HepG2 (cell line): ENCODE results near the gene UQCRC1. TPM values are rescaled to one million over a fixed set of nuclear protein-coding genes. Genes with fewer than 3 reads are reported as not detected.
A peak's percentile ranks its signal among the peaks of the same experiment; 100 is the strongest.

Experiments used
- SNRNP70 ChIP-seq: fragments of 200-400 bp; formaldehyde crosslinking; IDR thresholded peaks from 2 replicates; pipeline ENCODE4 v1.6.1; 2017; ENCODE audit warnings: mild to moderate bottlenecking, low read depth, low read length, moderate library complexity
- TCF12 ChIP-seq, 2 experiments: fragments of 450-650 bp in 1 of 2; sonication (generic) in 1 of 2; formaldehyde crosslinking in 1 of 2; IDR thresholded peaks; 2 replicates each; pipeline versions ENCODE4 v1.6.1 to v1.8.0; 2017 to 2022; ENCODE audit warnings: antibody characterized with exemption in 1 of 2, mild to moderate bottlenecking in 1 of 2, missing genetic modification reagents in 1 of 2, moderate library complexity in 1 of 2
- ZBTB38 ChIP-seq: sonication (generic); formaldehyde crosslinking; IDR thresholded peaks from 2 replicates; pipeline ENCODE4 v1.5.1; 2020; ENCODE audit warnings: mild to moderate bottlenecking, missing genetic modification reagents
- ZNF143 ChIP-seq: sonication (generic); formaldehyde crosslinking; IDR thresholded peaks from 2 replicates; pipeline ENCODE4 v1.4.0; 2020; ENCODE audit warnings: missing genetic modification reagents
- ZNF788 ChIP-seq: sonication (generic); formaldehyde crosslinking; IDR thresholded peaks from 2 replicates; pipeline ENCODE4 v1.5.0; 2020; ENCODE audit warnings: mild to moderate bottlenecking, missing genetic modification reagents, borderline replicate concordance
- polyA plus RNA-seq, 8 experiments: library from polyadenylated mRNA; depleted of rRNA in 3 of 8; stranded (reverse) in 7 of 8; unstranded in 1 of 8; fragments of >200 nt; fragmentation: Illumina TruSeq in 4 of 8; extraction: Trizol in 4 of 8; gene quantifications; 2 replicates each; pipeline versions ENCODE4 v1.2.1 to v1.2.3, GENCODE V29; 2011 to 2016; ENCODE audit warnings: low read depth in 4 of 8, missing spikeins in 1 of 8, mixed read lengths in 1 of 8; ENCODE audit not compliant: insufficient read depth in 1 of 8
- total RNA-seq, 5 experiments: library from RNA; depleted of rRNA; stranded (reverse); fragments of >200 nt; fragmentation: Illumina TruSeq; extraction: Trizol; gene quantifications; 2 replicates each; pipeline ENCODE4 v1.2.3, GENCODE V29; 2016; ENCODE audit warnings: low read depth in 1 of 5
- TF ChIP-seq, protein P1 (sequence below), 2 experiments: sonication (generic) in 1 of 2; formaldehyde crosslinking in 1 of 2; IDR thresholded peaks; 2 replicates each; pipeline versions ENCODE4 v1.6.1 to v1.9.0; 2014 to 2022; ENCODE audit warnings: antibody characterized with exemption in 1 of 2, borderline replicate concordance in 1 of 2, inconsistent platforms in 1 of 2, low read depth in 1 of 2, missing genetic modification reagents in 1 of 2
- TF ChIP-seq, protein P2 (sequence below): sonication (generic); formaldehyde crosslinking; IDR thresholded peaks from 2 replicates; pipeline ENCODE4 v1.4.0; 2020; ENCODE audit warnings: missing genetic modification reagents
- TF ChIP-seq, protein P3 (sequence below): sonication (generic); formaldehyde crosslinking; IDR thresholded peaks from 2 replicates; pipeline ENCODE4 v1.4.0; 2020; ENCODE audit warnings: missing genetic modification reagents, mild to moderate bottlenecking, borderline replicate concordance
- TF ChIP-seq, protein P4 (sequence below), 2 experiments: sonication (generic) in 1 of 2; formaldehyde crosslinking in 1 of 2; IDR thresholded peaks; 2 replicates each; pipeline versions ENCODE4 v1.4.0 to v1.6.1; 2018 to 2020; ENCODE audit warnings: missing genetic modification reagents in 2 of 2, borderline replicate concordance in 1 of 2, low read depth in 1 of 2, mild to moderate bottlenecking in 1 of 2, missing biosample characterization in 1 of 2

The UQCRC1 gene
- total and polyA plus RNA-seq, 2 of the 13 experiments (the other 11 are each of a cell fraction or from before 2014, with no cell fraction given) = 316 to 680 TPM

DNA sequence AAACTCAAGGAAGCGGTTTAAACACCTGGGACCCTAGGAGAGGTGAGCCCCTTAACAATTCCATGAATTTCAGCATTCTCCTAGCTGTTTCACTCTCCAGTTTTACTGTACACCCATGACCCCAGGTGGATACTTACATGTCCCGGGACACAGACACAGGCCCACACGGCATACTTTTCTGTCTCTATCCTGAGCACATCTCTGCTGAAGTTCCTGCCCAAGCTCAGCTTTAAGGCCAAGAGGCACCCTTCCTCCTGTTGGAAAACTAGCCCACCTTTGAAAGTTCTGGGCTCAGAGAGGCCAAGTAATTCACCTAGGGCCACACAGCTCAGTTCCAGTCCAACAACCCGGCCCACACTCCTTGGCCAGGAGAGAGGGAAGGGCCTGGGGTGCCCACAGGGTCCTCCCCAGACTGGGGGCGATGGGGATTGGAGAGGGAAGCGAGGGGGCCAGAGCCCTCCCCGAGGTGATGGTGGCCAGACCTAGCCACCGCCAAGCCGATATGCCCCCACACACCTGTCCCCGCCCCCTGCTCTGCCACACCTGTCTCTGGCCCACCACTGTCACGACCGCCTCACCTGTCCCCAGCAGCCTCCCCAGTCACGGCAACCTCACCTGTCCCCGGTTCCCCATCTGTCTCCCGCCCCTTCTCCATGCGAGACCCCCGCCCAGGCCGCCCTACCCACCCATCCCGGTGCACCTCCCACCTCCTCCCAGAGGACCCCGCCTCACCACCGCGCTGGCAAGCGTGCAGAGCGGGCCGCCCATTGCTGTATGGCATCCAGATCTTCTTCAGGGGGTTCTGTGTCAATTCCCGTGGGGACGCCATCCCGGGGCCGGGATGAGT is 53.3 kb downstream of the UQCRC1 start (continued):
- TF ChIP-seq, protein P1, sequence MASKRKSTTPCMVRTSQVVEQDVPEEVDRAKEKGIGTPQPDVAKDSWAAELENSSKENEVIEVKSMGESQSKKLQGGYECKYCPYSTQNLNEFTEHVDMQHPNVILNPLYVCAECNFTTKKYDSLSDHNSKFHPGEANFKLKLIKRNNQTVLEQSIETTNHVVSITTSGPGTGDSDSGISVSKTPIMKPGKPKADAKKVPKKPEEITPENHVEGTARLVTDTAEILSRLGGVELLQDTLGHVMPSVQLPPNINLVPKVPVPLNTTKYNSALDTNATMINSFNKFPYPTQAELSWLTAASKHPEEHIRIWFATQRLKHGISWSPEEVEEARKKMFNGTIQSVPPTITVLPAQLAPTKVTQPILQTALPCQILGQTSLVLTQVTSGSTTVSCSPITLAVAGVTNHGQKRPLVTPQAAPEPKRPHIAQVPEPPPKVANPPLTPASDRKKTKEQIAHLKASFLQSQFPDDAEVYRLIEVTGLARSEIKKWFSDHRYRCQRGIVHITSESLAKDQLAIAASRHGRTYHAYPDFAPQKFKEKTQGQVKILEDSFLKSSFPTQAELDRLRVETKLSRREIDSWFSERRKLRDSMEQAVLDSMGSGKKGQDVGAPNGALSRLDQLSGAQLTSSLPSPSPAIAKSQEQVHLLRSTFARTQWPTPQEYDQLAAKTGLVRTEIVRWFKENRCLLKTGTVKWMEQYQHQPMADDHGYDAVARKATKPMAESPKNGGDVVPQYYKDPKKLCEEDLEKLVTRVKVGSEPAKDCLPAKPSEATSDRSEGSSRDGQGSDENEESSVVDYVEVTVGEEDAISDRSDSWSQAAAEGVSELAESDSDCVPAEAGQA (IDR thresholded peaks at IDR 0.05; ENCODE audit: low read depth) = no peak
- TF ChIP-seq, protein P1 (CRISPR knock-in tag; IDR thresholded peaks at IDR 0.05; ENCODE audit: borderline replicate concordance) = no peak
- no peak for TF ChIP-seq ZNF143 (CRISPR knock-in tag)
- no peak for TF ChIP-seq ZNF788 (CRISPR knock-in tag)
- no peak for TF ChIP-seq ZBTB38 (CRISPR knock-in tag)
- TF ChIP-seq, protein P2, sequence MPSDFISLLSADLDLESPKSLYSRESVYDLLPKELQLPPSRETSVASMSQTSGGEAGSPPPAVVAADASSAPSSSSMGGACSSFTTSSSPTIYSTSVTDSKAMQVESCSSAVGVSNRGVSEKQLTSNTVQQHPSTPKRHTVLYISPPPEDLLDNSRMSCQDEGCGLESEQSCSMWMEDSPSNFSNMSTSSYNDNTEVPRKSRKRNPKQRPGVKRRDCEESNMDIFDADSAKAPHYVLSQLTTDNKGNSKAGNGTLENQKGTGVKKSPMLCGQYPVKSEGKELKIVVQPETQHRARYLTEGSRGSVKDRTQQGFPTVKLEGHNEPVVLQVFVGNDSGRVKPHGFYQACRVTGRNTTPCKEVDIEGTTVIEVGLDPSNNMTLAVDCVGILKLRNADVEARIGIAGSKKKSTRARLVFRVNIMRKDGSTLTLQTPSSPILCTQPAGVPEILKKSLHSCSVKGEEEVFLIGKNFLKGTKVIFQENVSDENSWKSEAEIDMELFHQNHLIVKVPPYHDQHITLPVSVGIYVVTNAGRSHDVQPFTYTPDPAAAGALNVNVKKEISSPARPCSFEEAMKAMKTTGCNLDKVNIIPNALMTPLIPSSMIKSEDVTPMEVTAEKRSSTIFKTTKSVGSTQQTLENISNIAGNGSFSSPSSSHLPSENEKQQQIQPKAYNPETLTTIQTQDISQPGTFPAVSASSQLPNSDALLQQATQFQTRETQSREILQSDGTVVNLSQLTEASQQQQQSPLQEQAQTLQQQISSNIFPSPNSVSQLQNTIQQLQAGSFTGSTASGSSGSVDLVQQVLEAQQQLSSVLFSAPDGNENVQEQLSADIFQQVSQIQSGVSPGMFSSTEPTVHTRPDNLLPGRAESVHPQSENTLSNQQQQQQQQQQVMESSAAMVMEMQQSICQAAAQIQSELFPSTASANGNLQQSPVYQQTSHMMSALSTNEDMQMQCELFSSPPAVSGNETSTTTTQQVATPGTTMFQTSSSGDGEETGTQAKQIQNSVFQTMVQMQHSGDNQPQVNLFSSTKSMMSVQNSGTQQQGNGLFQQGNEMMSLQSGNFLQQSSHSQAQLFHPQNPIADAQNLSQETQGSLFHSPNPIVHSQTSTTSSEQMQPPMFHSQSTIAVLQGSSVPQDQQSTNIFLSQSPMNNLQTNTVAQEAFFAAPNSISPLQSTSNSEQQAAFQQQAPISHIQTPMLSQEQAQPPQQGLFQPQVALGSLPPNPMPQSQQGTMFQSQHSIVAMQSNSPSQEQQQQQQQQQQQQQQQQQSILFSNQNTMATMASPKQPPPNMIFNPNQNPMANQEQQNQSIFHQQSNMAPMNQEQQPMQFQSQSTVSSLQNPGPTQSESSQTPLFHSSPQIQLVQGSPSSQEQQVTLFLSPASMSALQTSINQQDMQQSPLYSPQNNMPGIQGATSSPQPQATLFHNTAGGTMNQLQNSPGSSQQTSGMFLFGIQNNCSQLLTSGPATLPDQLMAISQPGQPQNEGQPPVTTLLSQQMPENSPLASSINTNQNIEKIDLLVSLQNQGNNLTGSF (CRISPR knock-in tag) = no peak
- TF ChIP-seq, protein P3, sequence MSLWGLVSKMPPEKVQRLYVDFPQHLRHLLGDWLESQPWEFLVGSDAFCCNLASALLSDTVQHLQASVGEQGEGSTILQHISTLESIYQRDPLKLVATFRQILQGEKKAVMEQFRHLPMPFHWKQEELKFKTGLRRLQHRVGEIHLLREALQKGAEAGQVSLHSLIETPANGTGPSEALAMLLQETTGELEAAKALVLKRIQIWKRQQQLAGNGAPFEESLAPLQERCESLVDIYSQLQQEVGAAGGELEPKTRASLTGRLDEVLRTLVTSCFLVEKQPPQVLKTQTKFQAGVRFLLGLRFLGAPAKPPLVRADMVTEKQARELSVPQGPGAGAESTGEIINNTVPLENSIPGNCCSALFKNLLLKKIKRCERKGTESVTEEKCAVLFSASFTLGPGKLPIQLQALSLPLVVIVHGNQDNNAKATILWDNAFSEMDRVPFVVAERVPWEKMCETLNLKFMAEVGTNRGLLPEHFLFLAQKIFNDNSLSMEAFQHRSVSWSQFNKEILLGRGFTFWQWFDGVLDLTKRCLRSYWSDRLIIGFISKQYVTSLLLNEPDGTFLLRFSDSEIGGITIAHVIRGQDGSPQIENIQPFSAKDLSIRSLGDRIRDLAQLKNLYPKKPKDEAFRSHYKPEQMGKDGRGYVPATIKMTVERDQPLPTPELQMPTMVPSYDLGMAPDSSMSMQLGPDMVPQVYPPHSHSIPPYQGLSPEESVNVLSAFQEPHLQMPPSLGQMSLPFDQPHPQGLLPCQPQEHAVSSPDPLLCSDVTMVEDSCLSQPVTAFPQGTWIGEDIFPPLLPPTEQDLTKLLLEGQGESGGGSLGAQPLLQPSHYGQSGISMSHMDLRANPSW (CRISPR knock-in tag) = no peak
- TF ChIP-seq TCF12 (IDR thresholded peaks at IDR 0.05) = no peak
- TF ChIP-seq TCF12 (CRISPR knock-in tag; IDR thresholded peaks at IDR 0.05) = peak; percentile 60; the same call in 1 of the 2 replicates
- TF ChIP-seq SNRNP70 = no peak
- TF ChIP-seq, protein P4, sequence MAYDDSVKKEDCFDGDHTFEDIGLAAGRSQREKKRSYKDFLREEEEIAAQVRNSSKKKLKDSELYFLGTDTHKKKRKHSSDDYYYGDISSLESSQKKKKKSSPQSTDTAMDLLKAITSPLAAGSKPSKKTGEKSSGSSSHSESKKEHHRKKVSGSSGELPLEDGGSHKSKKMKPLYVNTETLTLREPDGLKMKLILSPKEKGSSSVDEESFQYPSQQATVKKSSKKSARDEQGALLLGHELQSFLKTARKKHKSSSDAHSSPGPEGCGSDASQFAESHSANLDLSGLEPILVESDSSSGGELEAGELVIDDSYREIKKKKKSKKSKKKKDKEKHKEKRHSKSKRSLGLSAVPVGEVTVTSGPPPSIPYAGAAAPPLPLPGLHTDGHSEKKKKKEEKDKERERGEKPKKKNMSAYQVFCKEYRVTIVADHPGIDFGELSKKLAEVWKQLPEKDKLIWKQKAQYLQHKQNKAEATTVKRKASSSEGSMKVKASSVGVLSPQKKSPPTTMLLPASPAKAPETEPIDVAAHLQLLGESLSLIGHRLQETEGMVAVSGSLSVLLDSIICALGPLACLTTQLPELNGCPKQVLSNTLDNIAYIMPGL (CRISPR knock-in tag; IDR thresholded peaks at IDR 0.05; ENCODE audit: borderline replicate concordance in 1 of 2, low read depth in 1 of 2) = 0 out of 4 replicates have a peak, but pooled peaks of 1 of the 2 experiments have one; percentile 2
